Jurkat, Clone E6-1 (cell line): ENCODE data around the gene COBLL1.

Source experiments
- DNase-seq: peaks from one replicate; pipeline ENCODE4 v3.0.0-alpha.2; 2011; ENCODE audit warnings: low read depth, low spot score
- H3K4me3 ChIP-seq: 2 replicates; pipeline ENCODE4 v1.5.1; 2011; ENCODE audit warnings: mild to moderate bottlenecking, low read length, control low read depth, moderate library complexity

Gene COBLL1

DNA sequence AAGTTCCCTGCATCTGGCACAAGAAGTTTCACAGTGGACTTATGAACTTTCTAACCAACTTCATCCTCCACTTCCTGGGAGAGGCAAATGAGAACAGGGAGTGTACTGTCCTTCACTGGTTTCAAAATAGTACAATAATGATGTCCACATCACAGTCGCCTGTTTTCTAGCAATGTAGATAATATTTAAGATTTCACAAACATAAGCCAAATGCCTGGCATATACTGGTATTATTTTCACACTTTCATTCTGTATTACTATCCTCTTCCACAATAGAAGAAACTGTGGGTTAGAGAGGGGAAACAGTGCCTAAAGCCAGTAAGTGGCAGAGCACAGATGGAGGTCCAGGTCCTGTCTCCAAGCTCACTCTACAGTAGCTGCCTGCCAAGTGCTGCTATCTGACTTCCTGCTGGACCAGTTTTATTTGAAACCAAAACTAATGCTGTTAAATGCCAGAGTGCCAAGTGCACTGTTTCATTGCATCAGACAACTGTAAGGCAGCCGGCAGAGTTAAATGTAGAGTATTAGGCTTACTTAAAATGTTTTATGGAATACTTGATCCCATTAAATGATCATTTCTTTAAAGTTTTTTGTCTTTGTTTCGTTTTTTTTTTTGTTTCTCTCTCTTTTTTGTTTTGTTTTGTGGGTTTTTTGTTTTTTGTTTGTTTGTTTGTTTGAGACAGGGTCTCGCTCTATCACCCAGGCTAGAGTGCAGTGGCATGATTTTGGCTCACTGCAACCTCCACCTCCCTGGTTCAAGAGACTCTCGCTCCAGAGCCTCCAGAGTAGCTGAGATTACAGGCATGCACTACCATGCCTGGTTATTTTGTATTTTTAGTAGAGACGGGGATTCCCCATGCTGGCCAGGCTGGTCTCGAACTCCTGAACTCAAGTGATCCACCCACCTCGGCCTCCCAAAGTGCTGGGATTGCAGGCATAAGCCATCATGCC, 15.1 kb downstream of the COBLL1 start:
- no peak overlapping the region for H3K4me3 ChIP-seq

GRCh38 chr2:164824872-164825271, 16.8 kb downstream of the COBLL1 start:
- no peak overlapping the region for H3K4me3 ChIP-seq
- DNase-seq = no peak

More for the DNA sequence above, 15.1 kb downstream of the COBLL1 start:
- no peak for DNase-seq

DNA sequence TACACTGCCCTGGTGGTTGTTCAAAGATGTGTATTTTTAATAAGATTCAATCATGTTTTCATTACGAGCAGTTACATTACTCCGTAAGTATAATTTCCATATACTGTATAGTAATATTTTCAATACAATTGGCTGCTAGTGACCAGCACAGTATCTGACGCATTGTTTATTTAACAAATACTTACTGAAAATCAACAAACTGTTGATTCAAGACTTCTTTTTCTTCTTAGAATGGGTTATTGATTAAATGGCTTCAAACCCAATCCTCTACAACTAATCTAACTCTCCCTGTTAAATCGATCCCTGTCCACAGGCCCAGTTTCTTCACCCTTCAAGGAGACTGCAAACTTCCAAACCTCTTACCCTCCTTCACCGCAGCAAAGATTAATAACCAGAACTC, 18.5 kb downstream of the COBLL1 start:
- no peak overlapping the region for H3K4me3 ChIP-seq
- DNase-seq = no peak

DNA sequence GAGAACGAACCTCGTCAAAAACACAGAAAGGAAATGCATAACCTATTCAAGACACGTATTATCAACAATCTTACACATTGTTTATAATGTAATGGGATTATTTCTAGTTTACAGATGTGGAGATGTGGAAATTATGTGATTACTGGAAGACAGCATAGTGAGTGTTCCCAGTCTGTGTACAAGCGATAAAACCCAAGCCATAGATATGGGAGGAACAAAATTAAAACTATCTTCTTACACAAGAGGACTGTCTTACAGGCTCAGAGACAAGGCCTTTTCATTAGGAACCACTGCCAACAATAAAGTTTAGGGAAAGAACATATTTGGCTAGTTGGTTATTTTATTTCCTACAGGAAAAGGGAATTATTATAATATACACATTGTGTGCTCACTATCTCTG, 20.3 kb downstream of the COBLL1 start:
- H3K4me3 ChIP-seq = no peak overlapping the region
- DNase-seq = no peak

GRCh38 chr2:164818149-164819136, 23.2 kb downstream of the COBLL1 start:
- H3K4me3 ChIP-seq = no peak overlapping the region
- DNase-seq = no peak

GRCh38 chr2:164816900-164817299, 24.7 kb downstream of the COBLL1 start:
- DNase-seq = no peak
- H3K4me3 ChIP-seq = no peak overlapping the region

DNA sequence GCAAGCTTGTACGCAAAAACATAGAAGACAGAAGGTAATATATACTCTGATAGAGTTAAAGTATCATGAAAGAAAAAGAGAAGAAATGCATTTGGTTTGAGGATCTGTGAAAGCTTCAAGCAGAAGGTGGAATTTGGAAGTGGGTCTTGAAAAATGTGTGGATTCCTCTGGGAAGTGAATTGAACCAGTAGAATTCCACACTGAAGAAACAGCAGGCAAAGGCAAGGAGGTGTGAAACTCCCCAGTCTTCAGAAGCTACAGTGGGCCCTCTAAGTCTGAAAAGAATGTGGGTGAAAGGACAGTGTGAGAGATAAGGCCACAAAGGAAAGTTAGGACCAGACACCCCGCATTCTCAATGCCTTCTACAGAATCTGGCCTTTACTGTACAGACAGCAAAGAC, 25.6 kb downstream of the COBLL1 start:
- no peak for DNase-seq
- H3K4me3 ChIP-seq = no peak overlapping the region

DNA sequence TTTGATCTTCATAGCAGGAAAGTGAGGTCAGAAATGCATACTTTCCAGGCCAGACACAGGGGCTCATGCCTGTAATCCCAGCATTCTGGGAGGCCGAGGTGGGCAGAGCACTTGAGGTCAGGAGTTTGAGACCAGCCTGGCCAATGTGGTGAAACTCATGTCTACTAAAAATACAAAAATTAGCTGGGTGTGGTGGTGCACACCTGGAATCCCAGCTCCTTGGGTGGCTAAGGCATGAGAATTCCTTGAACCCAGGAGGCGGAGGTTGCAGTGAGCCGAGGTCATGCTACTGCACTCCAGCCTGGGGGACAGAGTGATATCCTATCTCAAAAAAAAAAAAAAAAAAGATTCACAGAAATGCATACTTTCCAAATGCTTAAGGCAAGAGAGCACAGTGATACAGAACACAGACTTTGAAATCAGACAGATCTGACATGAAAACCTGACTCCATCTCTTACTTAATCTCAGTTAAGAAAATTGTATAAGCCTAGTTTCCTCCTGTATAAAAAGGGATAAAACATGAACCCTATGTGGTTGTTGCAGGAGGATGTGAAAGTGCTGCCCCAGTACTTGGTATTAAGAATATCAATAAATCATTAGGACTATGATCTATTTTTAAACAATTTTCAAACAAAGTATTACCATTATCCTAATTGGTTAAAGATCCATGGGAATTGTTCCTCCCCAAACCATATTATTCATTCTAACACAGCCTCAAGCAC, 26.4 kb downstream of the COBLL1 start:
- H3K4me3 ChIP-seq = no peak overlapping the region
- no peak for DNase-seq

- no peak overlapping the region for H3K4me3 ChIP-seq
Measured at GRCh38 chr2:164813535-164813934, 28.1 kb downstream of the COBLL1 start.

DNA sequence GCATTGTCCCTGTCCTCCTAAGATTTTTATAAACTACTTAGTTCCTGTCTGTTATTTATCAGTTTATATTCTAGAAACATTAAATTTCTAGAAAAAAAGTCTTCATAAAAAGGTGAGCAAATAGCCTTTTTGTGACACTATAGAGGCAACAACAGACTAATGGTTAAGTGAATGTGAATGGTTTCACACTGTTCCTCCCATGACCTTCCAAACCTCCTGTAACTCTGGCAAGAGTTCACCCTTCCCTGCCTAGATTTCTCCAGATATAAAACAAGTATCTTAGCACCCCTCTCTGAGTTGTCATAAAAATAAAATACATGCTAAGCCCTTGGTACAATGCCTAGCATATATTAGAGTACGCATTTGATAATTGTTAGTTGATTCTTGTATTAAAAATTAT, 29.2 kb downstream of the COBLL1 start:
- H3K4me3 ChIP-seq = no peak overlapping the region
- DNase-seq = no peak

More at GRCh38 chr2:164813535-164813934, 28.1 kb downstream of the COBLL1 start:
- DNase-seq = no peak

DNA sequence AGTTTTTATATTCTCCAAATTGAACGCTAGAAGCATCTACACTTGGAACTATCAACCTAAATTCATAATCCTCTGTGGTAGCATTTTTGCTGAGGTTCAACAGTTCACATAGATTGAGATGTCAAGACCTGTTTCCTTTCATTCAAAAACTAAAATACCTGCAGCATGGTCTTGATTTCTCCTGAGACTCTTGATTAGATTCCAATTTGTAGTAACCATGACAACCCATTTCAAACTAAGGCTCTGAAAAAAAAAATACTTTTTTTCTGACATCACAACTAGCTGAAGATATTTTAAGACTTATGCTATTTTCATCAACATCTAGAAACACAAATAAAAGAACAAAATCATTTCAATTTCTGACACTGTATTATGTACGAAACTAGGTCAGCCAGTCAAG, 29.8 kb downstream of the COBLL1 start:
- DNase-seq = no peak
- H3K4me3 ChIP-seq = no peak overlapping the region

GRCh38 chr2:164810843-164811242, 30.8 kb downstream of the COBLL1 start:
- no peak for DNase-seq
- H3K4me3 ChIP-seq = no peak overlapping the region

DNA sequence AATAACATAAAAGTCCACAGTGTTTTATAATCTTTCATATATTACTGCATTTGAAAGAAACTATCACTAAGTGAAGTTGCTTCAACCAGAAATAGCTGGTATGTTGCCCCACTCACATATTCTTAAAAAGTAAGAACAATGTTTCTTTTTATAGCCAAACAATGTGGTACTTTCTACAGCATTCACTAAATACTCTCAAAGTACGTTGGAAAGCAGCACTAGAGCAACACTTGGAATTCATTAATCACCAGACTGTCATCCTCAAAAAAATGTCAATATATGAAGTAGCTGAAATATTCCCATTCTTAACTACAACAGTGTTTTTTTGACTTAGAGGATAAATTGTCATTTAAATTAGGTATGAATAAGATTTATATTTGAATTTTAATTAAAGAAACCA, 32.8 kb downstream of the COBLL1 start:
- H3K4me3 ChIP-seq = no peak overlapping the region
- DNase-seq = no peak

DNA sequence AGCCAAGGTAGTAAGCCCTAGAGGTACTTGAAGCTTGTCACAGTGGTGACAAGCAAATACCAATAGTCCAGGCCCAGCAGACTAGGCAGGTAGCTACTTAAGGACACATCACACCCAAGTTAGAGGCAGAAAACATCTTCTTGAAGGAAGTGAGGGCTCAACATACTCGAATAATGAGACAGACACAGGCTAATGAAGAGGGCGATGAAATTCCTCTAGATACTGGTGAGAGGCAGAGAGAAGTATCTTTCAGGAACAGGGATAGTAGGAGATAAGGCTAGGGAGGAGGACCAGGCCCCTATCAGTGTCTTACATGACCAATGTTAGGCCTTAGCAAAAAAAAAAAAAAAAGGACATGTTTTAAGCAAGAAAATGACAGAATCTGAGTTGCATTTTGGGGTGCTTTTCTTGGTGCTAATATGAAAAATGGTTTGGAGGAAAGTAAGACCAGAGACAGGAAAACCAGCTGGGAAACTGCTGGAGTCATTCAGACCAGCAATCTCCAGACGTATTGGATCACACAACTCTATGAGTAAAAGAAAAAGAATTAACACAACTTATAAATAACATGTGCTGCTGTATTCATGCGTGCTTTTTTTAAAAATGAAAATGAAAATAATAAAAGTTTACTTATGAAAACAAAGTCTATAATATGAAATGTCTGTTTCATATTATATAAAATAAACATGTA, 37.7 kb downstream of the COBLL1 start:
- DNase-seq = no peak

DNA sequence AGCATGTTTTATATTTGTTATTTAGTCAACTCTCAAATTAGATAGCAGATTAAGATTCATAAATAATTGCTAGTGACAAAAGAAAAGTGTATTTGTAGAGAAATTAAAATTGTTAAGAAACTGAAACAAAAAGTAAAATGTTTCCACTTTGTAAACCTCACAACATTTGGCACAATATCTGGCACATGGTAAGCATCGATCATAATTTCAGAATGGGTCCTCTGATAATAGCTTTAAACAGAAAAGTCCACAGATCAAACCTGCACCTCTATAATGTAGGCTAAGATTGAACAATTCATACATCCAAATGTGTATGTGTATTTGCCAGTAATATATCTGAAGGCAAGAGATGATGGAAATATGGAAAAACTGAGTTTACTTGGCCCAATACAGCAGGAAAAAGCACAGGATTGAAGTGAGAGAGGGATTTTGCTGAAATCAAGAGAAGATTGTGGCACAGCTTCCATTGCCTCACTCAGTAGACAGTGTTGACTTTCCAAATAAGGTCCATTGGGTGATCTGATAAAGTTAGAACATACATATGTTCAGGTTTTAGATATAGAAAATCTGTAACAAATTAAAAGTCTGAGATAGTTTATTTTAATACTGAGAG, 39.4 kb downstream of the COBLL1 start:
- DNase-seq = no peak
- H3K4me3 ChIP-seq = no peak overlapping the region

More for the DNA sequence above, 37.7 kb downstream of the COBLL1 start:
- H3K4me3 ChIP-seq = no peak overlapping the region

GRCh38 chr2:164800572-164800971, 41.1 kb downstream of the COBLL1 start:
- DNase-seq = no peak
- no peak overlapping the region for H3K4me3 ChIP-seq

GRCh38 chr2:164797627-164798026, 44.0 kb downstream of the COBLL1 start:
- H3K4me3 ChIP-seq = no peak overlapping the region
- no peak for DNase-seq

DNA sequence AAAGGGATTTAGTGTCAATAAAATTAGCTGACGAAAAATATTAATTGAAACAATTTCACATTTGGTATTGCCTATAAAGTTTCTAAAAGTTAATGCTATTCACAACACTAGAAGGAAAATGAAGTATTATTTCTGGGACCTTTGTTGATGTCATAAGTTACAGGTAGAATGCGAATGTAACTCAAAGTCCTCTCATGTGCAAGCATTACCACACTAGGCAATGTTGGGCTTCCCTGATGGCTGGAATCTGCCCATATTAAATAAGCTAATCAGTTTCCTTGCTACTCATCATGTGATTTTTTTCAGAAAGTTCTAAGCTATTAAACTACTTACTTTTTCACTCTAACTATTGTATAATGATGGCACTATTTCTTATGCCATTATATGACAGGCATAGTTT, 44.6 kb downstream of the COBLL1 start:
- H3K4me3 ChIP-seq = no peak overlapping the region
- no peak for DNase-seq
